Muscle layer of duodenum (tissue), 2 donors: ENCODE measurements around the gene EFCAB6.

ENCODE experiments used
- H3K27ac ChIP-seq: one replicate; pipeline ENCODE4 v1.7.0; 2013; ENCODE audit warnings: mild to moderate bottlenecking, low read length
- H3K27me3 ChIP-seq: one replicate; pipeline ENCODE4 v1.7.0; 2013; ENCODE audit warnings: low read depth, mild to moderate bottlenecking, control low read depth, low read length
- H3K36me3 ChIP-seq, 2 donors: one replicate each; pipeline ENCODE4 v1.7.0; 2013; ENCODE audit warnings: low read length in 2 of 2, control low read depth in 1 of 2, mild to moderate bottlenecking in 1 of 2; ENCODE audit not compliant: insufficient read depth in 2 of 2, control insufficient read depth in 1 of 2
- H3K4me1 ChIP-seq, 2 donors: one replicate each; pipeline ENCODE4 v1.7.0; 2013; ENCODE audit warnings: low read length in 2 of 2, mild to moderate bottlenecking in 2 of 2, control low read depth in 1 of 2, moderate library complexity in 1 of 2; ENCODE audit not compliant: insufficient read depth in 2 of 2, control insufficient read depth in 1 of 2
- H3K4me3 ChIP-seq, 2 donors: one replicate each; pipeline ENCODE4 v1.7.0; 2013; ENCODE audit warnings: low read length in 2 of 2, low read depth in 1 of 2, mild to moderate bottlenecking in 1 of 2
- H3K9me3 ChIP-seq, 2 donors: one replicate each; pipeline ENCODE4 v1.7.0; 2013; ENCODE audit warnings: low read length in 2 of 2, control low read depth in 1 of 2, mild to moderate bottlenecking in 1 of 2; ENCODE audit not compliant: control insufficient read depth in 1 of 2
- donor health status: healthy.

Gene EFCAB6

GRCh38 chr22:43550024-43550620 lies 262.0 kb downstream of the EFCAB6 start:
- Histone ChIP-seq H3K27me3 (no peaks in the 10 kb centered on the region), H3K4me3 (no peak overlapping the region), H3K4me1 (no peaks in the 10 kb centered on the region), H3K36me3 (peaks cover 0 to 6% of the 10 kb centered on the region in 2 donors), H3K9me3 (no peaks in the 10 kb centered on the region), H3K27ac (no peak overlapping the region)

DNA sequence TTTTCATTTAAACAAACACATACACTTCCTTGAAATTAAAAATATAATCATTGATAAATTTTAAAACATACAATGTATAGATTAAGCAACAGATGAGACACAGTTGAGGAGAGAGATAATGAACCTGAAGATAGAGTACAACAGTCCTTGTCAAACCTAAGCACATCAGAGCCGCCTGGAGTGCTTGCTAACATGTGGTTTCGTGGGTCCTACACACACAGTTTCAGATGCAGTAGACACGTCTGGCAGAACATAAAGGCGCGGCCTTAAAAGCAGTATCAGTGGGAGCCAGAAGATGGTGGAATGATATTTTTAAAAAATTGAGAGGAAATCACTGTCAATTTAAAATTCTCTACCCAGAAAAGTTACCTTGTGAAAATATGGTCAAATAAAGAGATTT lies 265.9 kb downstream of the EFCAB6 start:
- H3K36me3 ChIP-seq = no peaks in the 10 kb centered on the region
- no peak overlapping the region for H3K4me3 ChIP-seq
- no peaks in the 10 kb centered on the region for H3K9me3 ChIP-seq
- H3K27ac ChIP-seq = no peak overlapping the region
- no peaks in the 10 kb centered on the region for H3K4me1 ChIP-seq
- H3K27me3 ChIP-seq = no peaks in the 10 kb centered on the region

GRCh38 chr22:43544289-43544673 lies 267.8 kb downstream of the EFCAB6 start:
- Histone ChIP-seq H3K9me3 (no peaks in the 10 kb centered on the region), H3K27me3 (no peaks in the 10 kb centered on the region), H3K4me3 (no peak overlapping the region), H3K36me3 (no peaks in the 10 kb centered on the region), H3K4me1 (no peaks in the 10 kb centered on the region), H3K27ac (no peak overlapping the region)

GRCh38 chr22:43543522-43544288 lies 268.4 kb downstream of the EFCAB6 start:
- Histone ChIP-seq H3K27me3 (no peaks in the 10 kb centered on the region), H3K27ac (no peak overlapping the region), H3K4me3 (no peak overlapping the region), H3K4me1 (no peaks in the 10 kb centered on the region), H3K9me3 (no peaks in the 10 kb centered on the region), H3K36me3 (no peaks in the 10 kb centered on the region)

DNA sequence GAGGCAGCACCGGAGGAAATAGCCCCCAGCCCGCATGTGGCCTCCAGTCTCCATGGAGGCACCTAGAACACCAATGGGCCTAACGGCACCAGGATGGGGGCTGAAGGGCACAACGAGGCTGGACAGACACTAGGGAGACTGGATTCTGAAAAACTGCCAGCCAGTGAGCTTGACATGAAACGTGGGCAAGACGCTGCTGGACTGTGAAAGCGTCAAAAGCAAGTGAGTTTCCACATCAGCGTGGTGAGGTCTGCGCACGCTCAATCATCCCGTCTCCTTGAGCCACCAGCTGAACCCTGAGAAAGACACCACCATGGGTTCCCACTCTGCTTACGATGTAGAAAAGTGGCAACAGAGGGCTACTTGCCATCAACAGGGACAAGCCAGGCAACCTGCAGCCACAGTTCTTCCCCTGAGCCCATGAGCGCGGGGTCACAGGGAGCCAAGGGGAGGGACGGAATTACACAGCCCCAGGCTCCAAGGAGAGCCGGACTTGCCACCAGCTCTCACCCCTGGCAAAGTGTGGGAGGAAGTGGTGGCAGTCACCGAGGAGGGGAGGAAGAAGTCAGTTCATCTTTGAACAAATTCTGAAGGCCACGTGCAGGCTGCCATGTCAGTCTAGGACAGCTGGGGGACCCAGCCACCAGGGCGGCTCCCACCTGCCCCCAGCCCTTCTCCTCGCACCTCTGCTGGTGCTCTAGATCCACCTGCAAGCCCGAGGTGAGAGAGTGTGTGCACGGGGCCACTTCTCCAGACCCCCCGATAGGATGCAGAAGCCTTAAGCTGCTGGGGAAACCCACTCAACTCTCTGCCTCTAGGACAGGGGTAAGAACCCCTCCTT lies 269.2 kb downstream of the EFCAB6 start:
- Histone ChIP-seq H3K4me3 (no peak overlapping the region), H3K36me3 (no peaks in the 10 kb centered on the region), H3K27me3 (no peaks in the 10 kb centered on the region), H3K4me1 (no peaks in the 10 kb centered on the region), H3K27ac (no peak overlapping the region), H3K9me3 (no peaks in the 10 kb centered on the region)

- Histone ChIP-seq H3K9me3 (peaks cover 0 to 3% of the 10 kb centered on the region in 2 donors), H3K27me3 (no peaks in the 10 kb centered on the region), H3K27ac (no peak overlapping the region), H3K36me3 (peaks cover 0 to 7% of the 10 kb centered on the region in 2 donors), H3K4me1 (no peaks in the 10 kb centered on the region), H3K4me3 (no peak overlapping the region)
These were observed 270.4 kb downstream of the EFCAB6 start for GRCh38 chr22:43541462-43542407.

DNA sequence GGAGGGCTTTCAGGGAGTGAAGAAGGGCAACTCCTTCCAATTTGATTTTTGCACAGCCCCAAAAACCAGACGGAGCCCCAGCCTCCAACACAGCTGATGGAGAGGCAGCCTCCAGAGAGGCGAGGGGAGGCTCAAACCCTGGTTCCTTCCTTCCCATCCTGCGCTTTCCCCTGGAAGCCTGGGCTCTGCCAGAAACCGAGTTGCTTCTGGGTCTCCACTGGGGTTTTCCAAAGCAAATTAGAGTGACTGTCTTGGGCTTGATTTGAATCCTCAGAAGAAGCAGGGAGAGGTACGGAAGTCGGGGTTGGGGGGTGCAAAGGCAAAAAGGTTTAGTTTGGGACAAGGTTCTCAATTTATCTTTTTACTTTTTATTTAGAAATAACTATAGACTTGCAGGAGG lies 271.1 kb downstream of the EFCAB6 start:
- Histone ChIP-seq H3K9me3 (peaks cover 0 to 3% of the 10 kb centered on the region in 2 donors), H3K27me3 (no peaks in the 10 kb centered on the region), H3K4me3 (no peak overlapping the region), H3K27ac (no peak overlapping the region), H3K4me1 (no peaks in the 10 kb centered on the region), H3K36me3 (peaks cover 0 to 7% of the 10 kb centered on the region in 2 donors)

DNA sequence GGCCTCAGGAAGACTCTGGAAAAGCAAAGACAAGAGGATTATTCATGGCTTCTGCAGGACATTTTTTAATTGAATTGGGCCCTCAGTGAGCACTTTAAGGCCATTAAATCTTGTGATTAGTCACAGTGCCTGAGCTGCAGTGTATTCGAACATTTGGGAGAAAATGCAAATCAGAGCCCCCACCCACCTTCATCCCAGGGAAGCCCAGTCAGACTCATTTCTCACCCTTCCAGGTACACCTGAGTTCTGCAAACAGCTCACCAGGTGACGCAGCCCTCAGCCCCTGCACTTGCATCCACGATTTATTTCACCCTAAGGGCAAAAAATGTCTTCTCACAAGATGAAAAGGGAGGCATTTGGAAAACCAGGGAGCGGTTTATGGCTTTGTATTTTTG lies 271.6 kb downstream of the EFCAB6 start:
- Histone ChIP-seq H3K4me1 (no peaks in the 10 kb centered on the region), H3K27me3 (no peaks in the 10 kb centered on the region), H3K36me3 (peaks cover 0 to 7% of the 10 kb centered on the region in 2 donors), H3K27ac (no peak overlapping the region), H3K9me3 (peaks cover 0 to 3% of the 10 kb centered on the region in 2 donors), H3K4me3 (no peak overlapping the region)

- H3K36me3 ChIP-seq = peaks cover 0 to 7% of the 10 kb centered on the region in 2 donors
- H3K4me3 ChIP-seq = no peak overlapping the region
- peaks cover 0 to 3% of the 10 kb centered on the region in 2 donors for H3K9me3 ChIP-seq
- no peaks in the 10 kb centered on the region for H3K4me1 ChIP-seq
- H3K27ac ChIP-seq = no peak overlapping the region
- H3K27me3 ChIP-seq = no peaks in the 10 kb centered on the region
These were observed 272.3 kb downstream of the EFCAB6 start for GRCh38 chr22:43539572-43540528.

DNA sequence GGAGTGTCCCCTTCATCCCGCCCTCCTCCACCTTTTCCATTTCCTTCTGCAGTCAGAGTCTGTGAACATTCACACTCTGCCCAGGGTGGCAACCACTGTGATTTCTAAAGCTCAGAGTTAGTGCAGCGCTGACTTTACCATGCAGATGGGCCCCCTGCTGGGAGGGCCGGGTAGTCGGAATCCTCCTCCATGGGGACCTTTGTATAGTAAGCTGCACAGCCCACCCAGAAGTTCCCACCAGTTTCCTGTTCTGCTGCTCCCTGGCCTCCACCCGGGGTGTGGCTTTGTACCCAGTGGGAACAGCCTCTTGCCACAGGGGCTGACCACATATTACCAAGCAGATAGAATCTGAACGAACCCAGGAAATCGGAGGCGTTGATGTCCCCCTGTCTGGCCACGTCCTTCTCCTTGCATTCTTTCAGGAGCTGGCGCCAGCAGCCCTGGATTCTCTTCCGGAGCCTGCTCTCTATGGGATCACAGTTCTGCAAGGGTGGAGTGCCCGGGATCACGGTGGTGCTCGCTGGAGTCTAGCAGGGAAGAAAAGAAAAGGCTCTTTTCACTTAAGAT lies 275.0 kb downstream of the EFCAB6 start:
- Histone ChIP-seq H3K4me1 (no peaks in the 10 kb centered on the region), H3K27me3 (no peaks in the 10 kb centered on the region), H3K27ac (no peak overlapping the region), H3K36me3 (peaks cover 0 to 7% of the 10 kb centered on the region in 2 donors), H3K4me3 (no peak overlapping the region), H3K9me3 (peaks cover 0 to 3% of the 10 kb centered on the region in 2 donors)
